ENCODE results near the gene ZBTB17.

Gene ZBTB17

DNA sequence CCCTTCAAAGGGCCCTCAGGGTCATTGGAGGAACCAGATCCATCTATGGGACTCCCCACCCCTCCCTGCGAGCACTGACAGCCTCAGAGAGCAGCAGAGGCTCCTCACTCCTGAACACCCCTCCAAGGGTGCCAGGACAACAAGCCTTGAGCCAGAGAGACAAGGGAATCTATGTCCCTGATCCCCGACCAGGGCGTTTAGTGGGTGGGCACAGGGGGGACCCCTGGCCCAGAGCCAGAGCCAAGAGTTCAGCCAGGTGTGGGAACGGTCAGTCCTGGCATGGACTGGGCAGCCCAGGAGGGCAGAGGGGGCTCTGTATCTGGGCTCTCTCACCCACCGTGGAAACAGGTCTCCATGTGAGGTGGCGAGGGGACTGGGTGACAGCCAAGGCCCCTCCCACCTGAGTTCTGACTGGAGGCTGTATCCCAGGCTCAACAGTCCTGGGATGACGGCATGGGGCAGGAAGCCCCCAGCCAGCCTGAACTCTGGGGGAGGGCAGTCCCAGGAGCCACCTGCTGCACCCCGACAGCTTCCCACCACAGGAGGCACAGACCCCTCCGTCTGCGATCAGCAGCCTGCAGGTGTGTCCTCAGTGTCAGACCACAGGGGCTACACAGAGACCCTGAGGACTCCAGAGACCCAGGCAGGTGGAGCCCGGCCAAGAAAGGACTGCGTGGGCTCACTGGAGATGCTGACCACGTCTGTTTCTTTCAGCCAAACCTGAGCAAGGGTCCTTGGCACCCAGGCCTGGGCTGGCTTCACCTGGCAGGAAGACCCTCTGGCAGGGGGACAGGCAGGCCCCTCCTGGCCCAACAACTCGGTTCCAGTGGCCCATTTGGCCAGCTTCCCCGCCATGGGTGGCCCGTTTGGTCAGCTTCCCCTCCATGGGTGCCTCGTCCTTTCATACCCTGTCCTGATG, 16.9 kb upstream of the ZBTB17 start:
- H3K4me3 ChIP-seq (ENCODE audit: low read depth, low read length) = no peak overlapping the region
- TF ChIP-seq, protein P1, sequence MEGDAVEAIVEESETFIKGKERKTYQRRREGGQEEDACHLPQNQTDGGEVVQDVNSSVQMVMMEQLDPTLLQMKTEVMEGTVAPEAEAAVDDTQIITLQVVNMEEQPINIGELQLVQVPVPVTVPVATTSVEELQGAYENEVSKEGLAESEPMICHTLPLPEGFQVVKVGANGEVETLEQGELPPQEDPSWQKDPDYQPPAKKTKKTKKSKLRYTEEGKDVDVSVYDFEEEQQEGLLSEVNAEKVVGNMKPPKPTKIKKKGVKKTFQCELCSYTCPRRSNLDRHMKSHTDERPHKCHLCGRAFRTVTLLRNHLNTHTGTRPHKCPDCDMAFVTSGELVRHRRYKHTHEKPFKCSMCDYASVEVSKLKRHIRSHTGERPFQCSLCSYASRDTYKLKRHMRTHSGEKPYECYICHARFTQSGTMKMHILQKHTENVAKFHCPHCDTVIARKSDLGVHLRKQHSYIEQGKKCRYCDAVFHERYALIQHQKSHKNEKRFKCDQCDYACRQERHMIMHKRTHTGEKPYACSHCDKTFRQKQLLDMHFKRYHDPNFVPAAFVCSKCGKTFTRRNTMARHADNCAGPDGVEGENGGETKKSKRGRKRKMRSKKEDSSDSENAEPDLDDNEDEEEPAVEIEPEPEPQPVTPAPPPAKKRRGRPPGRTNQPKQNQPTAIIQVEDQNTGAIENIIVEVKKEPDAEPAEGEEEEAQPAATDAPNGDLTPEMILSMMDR (IDR thresholded peaks at IDR 0.05; ENCODE audit: control insufficient read depth, extremely low read depth, insufficient read depth) = no peak
- DNase-seq (ENCODE audit: low read depth) = no peak

DNA sequence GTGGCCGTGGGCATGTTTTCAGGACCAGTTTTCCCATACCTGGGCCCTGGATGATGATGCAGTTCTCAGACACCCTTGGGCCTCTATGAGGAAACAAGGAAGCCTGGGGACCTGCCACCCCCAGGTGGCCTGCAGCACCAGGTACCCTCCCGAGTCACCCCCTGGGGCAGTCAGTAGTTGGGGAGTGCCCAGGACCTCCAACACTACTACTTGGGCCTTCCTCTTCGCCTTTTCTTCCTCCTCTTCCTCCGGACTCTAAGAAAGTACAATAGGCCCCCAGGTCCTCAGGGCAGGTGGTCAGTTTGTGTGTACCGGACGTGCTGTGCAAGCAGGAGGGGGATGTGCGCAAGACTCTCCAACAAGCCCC, 16.3 kb upstream of the ZBTB17 start:
- no peak for DNase-seq (ENCODE audit: low read depth)
- no peak overlapping the region for H3K4me3 ChIP-seq (ENCODE audit: low read depth, low read length)
- TF ChIP-seq, protein P1 (IDR thresholded peaks at IDR 0.05; ENCODE audit: control insufficient read depth, extremely low read depth, insufficient read depth) = no peak

DNA sequence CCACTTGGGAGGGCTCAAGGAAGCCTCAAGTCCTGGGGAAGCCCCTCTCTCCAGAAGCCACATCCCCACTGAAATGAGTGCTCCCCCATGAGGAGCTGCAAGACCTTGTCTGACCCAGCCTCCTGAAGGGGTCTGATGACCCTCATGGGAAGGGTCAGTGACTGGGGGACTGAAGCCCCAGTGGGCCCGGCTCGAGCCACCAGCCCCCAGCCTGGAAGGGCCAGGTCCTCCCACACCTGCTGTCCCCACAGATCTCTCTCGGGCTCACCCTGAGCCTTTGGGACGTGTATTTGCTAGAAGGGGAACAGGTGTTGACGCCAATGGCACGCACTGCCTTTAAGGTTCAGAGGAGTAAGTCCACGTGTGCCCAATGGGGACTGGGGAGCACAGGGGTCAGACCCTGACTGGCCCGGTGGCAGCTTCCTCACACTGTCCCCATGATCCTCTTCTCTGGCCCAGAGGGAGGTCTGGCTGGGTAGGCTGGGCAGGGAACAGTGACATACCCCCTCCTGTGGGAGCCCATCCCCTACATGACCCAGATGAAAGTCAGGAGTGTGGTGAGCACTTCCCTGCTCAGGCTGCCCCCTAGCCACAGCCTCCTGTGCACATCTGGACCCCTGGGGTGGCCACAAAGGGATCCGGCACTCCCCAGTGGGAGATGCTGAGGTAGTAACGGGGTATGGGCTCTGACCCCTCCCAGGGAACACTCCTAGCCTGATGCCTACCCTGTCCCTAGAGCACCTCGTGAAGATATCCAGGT, 15.7 kb upstream of the ZBTB17 start:
- TF ChIP-seq, protein P1 (IDR thresholded peaks at IDR 0.05; ENCODE audit: control insufficient read depth, extremely low read depth, insufficient read depth) = no peak
- no peak overlapping the region for H3K4me3 ChIP-seq (ENCODE audit: low read depth, low read length)
- no peak for DNase-seq (ENCODE audit: low read depth)

DNA sequence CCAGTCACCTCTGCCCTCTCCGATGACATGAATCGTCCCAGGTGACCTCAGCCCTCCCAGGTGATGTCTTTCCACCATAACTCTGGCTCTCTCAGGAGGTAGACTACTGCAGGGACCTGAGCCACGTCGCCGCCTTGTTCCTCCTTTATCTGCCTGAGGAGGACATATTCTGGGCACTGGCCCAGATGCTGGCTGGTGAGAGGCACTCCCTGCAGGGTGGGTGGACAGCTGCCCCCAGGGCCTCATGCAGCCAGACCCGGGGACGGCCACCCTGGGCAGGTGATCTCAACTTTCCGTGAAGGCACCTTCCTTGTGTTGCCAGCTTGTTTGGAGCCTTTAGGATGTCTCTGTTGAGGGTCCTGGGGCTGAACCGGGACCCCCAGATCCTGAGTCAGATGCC, 13.9 kb upstream of the ZBTB17 start:
- TF ChIP-seq, protein P1 (IDR thresholded peaks at IDR 0.05; ENCODE audit: control insufficient read depth, extremely low read depth, insufficient read depth) = no peak
- H3K4me3 ChIP-seq (ENCODE audit: low read depth, low read length) = no peak overlapping the region
- DNase-seq (ENCODE audit: low read depth) = no peak

DNA sequence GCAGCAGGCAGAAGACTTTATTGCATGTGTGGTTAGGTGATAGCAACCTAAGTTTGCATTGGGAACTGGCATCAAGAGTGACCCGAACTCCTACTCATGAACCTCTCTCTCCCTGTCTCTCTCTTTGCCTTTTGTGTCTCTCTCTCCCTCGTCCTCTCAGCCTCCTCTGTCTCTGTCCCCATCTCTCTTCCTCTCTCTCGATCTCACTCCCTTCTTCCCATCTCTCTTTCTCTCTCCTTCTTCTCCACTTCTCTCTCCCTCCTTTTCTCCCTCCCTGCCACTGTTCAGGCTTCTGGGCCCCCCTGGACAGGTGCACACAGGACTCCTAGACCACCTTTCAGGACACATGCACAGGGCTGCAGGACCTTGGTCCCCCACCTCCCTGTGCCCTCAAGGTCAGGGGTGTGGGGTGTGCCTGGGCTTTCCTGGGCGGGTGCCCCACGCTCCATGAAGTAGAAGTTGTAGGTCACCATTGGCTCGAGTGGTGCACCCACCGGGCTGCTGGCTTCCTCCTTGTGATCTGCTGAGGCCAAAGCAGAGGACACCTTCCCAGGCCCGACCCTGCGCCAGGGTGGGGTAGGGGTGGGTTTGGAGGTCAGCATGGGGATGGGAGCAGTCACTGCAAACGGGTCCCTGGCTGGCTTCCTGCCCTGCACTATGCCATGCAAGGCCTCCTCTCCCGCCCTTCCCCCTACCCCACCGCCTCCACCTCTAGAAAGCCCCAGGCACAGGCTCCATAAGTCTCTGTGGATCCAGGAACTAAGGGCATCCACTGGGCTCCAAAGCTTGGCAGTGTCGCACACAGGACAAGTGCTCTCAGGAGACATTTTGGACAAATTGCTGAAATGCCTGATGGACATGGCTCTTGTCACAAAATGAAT, 13.2 kb upstream of the ZBTB17 start:
- DNase-seq (ENCODE audit: low read depth) = no peak
- no peak overlapping the region for H3K4me3 ChIP-seq (ENCODE audit: low read depth, low read length)
- TF ChIP-seq, protein P1 (IDR thresholded peaks at IDR 0.05; ENCODE audit: control insufficient read depth, extremely low read depth, insufficient read depth) = no peak

DNA sequence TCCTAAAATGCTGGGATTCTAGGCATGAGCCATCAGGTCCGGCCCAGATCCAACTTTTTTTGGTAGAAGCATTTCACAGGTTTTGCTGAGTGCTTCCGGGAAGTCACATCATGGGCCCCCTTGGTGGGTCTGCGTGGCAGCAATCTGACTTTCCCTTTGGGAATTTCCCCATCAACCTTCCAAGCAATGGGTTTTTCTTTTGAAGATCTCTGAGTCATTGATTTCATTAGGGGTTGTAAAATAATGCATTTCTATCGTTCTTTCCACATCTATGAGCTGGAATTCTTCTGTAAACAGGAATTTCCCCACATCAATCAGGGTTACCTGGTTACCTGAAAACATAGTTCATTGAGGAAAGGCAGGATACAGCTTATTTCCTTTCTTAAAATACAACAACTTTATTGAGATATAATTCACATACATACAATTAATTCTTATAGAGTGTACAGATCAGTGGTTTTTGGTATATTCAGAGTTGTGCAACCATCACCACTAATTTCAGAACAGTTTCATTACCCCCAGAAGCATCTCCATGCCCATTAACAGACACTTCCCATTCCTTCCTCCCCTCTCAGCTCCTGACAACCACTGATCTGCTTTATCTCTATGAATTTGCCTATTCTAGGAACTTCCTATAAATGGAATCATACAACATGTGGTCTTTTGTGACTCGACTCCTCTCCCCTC, 9.9 kb upstream of the ZBTB17 start:
- no peak for DNase-seq (ENCODE audit: low read depth)
- H3K4me3 ChIP-seq (ENCODE audit: low read depth, low read length) = no peak overlapping the region
- TF ChIP-seq, protein P1 (IDR thresholded peaks at IDR 0.05; ENCODE audit: control insufficient read depth, extremely low read depth, insufficient read depth) = no peak

Data from LNCaP clone FGC (cell line).